Measurements from ENCODE around the gene PTPN6. TPM values are rescaled to one million over a fixed set of nuclear protein-coding genes. Genes with fewer than 3 reads are reported as not detected.

The PTPN6 gene
- total RNA-seq, 1 donor from 2014 or later = 70.2 TPM

DNA sequence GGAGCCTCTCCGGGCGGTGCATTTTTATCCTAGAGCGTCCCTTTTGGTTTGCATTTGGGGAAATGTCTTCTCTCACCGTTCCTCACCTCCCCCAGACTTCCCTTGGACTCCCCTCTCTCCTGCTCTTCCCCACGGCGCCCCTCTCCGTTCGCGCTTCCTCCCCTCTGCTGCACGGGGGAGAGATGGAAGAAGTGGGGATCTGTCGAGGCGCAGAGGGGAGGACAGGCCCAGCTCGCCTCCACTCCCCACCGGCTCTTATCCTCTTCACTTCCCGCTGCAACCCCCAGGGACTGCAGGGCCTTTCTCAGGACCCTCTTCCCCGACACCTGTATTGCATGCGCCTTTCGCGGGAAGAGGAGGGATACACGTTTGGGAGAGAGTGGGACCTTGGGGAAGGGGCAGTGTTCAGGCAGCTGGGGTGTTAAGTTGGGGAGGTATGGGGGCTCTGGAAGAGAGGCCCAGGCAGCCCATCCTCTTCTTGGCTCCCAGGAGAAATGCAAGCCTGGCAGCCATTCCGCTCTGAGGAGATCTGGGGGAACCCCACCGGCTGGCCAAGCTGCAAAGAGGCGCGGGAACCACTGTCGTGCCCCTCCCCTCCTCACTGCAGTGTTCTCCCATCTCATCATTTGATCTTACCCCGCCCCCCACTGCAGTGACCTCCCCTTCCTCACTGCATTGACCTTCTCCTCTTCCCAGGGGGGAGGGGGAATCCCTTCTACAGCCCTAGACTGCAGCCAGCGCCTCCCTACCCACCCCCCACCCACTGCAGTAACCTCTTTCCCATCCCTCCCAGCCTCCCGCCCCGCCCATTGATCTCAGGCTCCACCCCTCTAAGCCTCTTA lies 36.0 kb upstream of the PTPN6 start:
- DNase-seq (ENCODE audit: low spot score, unreplicated experiment) = no peak
- Mint-ChIP-seq H3K36me3 (ENCODE audit: insufficient read depth) (peaks cover 10% of the 10 kb centered on the region), H3K4me3 (ENCODE audit: low read depth) (peak overlapping the region; percentile 86), H3K4me1 (ENCODE audit: low read depth) (peaks cover 22% of the 10 kb centered on the region), H3K27ac (peak overlapping the region; percentile 85), H3K27me3 (peaks cover 29% of the 10 kb centered on the region), H3K9me3 (ENCODE audit: low read depth) (no peaks in the 10 kb centered on the region)
- TF ChIP-seq, protein P1, sequence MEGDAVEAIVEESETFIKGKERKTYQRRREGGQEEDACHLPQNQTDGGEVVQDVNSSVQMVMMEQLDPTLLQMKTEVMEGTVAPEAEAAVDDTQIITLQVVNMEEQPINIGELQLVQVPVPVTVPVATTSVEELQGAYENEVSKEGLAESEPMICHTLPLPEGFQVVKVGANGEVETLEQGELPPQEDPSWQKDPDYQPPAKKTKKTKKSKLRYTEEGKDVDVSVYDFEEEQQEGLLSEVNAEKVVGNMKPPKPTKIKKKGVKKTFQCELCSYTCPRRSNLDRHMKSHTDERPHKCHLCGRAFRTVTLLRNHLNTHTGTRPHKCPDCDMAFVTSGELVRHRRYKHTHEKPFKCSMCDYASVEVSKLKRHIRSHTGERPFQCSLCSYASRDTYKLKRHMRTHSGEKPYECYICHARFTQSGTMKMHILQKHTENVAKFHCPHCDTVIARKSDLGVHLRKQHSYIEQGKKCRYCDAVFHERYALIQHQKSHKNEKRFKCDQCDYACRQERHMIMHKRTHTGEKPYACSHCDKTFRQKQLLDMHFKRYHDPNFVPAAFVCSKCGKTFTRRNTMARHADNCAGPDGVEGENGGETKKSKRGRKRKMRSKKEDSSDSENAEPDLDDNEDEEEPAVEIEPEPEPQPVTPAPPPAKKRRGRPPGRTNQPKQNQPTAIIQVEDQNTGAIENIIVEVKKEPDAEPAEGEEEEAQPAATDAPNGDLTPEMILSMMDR (IDR thresholded peaks at IDR 0.05; ENCODE audit: unreplicated experiment) = no peak

DNA sequence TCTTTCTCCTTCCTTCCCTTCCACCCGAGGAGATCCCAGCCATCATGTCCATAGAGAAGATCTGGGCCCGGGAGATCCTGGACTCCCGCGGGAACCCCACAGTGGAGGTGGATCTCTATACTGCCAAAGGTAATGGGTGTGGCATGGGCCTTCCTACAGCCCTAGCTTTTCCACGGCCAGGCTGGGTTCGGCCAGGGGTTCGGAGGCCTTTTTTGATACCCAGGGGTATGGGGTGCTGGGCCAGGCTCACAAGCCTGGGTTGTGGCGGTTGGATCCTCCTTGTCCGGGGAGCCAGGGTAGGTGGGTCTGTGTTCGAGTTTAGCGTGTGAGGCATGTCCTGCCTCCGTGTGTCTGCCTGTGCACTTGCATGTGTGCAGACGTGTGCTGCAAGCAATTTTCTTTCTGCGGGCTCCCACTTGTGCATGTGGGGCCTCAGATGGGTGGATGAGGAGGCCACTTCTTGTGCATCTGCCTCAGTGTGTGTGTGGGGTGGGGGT lies 35.3 kb upstream of the PTPN6 start:
- Mint-ChIP-seq H3K9me3 (ENCODE audit: low read depth) (no peaks in the 10 kb centered on the region), H3K4me3 (ENCODE audit: low read depth) (peak overlapping the region; percentile 86), H3K36me3 (ENCODE audit: insufficient read depth) (peaks cover 10% of the 10 kb centered on the region), H3K27me3 (peaks cover 28% of the 10 kb centered on the region), H3K4me1 (ENCODE audit: low read depth) (peaks cover 22% of the 10 kb centered on the region), H3K27ac (no peak overlapping the region)
- no peak for DNase-seq (ENCODE audit: low spot score, unreplicated experiment)
- TF ChIP-seq, protein P1 (IDR thresholded peaks at IDR 0.05; ENCODE audit: unreplicated experiment) = no peak

DNA sequence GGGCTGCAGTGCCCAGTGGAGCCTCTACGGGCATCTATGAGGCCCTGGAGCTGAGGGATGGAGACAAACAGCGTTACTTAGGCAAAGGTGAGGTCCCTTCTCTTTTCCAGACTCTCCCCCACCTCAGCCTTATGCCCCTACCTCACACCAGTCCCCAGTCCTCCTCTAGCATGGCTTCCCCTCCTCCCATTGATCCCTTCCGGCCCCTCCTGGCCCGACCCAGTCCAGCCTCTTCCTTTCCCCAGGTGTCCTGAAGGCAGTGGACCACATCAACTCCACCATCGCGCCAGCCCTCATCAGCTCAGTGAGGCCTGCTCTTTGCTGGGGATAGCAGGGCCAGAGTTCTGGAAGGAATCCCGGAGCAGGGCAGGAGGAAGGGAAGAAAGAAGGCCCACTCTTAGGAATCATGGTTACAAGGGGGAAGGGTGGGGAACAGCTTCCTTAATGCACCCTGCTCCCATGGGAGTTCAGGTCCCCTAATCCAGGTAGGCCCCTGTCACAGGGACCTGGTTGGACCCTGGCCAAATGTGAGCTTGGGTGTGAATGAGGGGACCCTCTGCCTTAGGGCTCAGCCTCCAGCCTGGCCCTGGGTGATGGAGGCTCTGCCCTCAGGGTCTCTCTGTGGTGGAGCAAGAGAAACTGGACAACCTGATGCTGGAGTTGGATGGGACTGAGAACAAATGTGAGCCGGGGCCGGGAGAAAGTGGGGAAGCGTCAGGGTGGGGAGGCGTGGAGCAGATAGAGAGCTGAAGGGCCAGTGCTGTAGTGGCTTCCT lies 34.5 kb upstream of the PTPN6 start:
- H3K27ac Mint-ChIP-seq = no peak overlapping the region
- H3K4me3 Mint-ChIP-seq (ENCODE audit: low read depth) = peak overlapping the region; percentile 86
- DNase-seq (ENCODE audit: low spot score, unreplicated experiment) = no peak
- H3K9me3 Mint-ChIP-seq (ENCODE audit: low read depth) = no peaks in the 10 kb centered on the region
- TF ChIP-seq, protein P1 (IDR thresholded peaks at IDR 0.05; ENCODE audit: unreplicated experiment) = no peak
- H3K36me3 Mint-ChIP-seq (ENCODE audit: insufficient read depth) = peaks cover 10% of the 10 kb centered on the region
- peaks cover 22% of the 10 kb centered on the region for H3K4me1 Mint-ChIP-seq (ENCODE audit: low read depth)
- peaks cover 21% of the 10 kb centered on the region for H3K27me3 Mint-ChIP-seq

DNA sequence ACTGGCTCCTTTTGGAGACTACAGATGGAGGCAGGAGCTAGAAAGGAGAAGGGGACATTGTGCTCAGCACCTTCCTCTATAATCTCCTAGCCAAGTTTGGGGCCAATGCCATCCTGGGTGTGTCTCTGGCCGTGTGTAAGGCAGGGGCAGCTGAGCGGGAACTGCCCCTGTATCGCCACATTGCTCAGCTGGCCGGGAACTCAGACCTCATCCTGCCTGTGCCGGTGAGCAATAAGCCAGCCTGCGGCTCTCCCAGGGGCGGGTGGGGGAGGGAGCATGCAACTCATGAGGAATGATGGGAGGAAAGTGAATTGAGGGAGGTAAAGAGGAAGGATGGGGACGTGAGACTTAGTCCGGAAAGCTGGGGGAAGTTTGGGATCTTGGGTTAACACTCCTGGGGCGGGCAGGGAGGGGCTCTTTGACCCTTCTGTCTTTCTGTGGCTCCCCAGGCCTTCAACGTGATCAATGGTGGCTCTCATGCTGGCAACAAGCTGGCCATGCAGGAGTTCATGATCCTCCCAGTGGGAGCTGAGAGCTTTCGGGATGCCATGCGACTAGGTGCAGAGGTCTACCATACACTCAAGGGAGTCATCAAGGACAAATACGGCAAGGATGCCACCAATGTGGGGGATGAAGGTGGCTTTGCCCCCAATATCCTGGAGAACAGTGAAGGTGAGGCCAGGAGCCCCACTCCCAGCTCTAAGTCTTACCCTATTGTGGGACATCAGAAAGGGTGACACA lies 33.5 kb upstream of the PTPN6 start:
- H3K4me3 Mint-ChIP-seq (ENCODE audit: low read depth) = no peak overlapping the region
- H3K27ac Mint-ChIP-seq = no peak overlapping the region
- no peaks in the 10 kb centered on the region for H3K9me3 Mint-ChIP-seq (ENCODE audit: low read depth)
- H3K36me3 Mint-ChIP-seq (ENCODE audit: insufficient read depth) = peaks cover 10% of the 10 kb centered on the region
- DNase-seq (ENCODE audit: low spot score, unreplicated experiment) = no peak
- peaks cover 22% of the 10 kb centered on the region for H3K4me1 Mint-ChIP-seq (ENCODE audit: low read depth)
- peaks cover 20% of the 10 kb centered on the region for H3K27me3 Mint-ChIP-seq
- TF ChIP-seq, protein P1 (IDR thresholded peaks at IDR 0.05; ENCODE audit: unreplicated experiment) = no peak

DNA sequence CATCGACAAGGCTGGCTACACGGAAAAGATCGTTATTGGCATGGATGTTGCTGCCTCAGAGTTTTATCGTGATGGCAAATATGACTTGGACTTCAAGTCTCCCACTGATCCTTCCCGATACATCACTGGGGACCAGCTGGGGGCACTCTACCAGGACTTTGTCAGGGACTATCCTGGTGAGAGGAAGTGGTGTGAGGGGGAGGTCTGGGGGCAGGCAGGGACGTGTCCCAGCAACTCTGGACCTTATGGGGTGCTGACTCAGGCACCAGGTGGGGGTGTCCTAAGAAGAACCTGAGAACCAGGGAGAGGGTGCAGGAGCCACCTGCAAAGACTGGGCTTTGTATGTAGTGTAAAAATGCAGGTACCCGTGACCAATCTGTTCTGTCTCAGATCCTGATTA lies 31.6 kb upstream of the PTPN6 start:
- DNase-seq (ENCODE audit: low spot score, unreplicated experiment) = no peak
- Mint-ChIP-seq H3K4me3 (ENCODE audit: low read depth) (no peak overlapping the region), H3K27me3 (peaks cover 7% of the 10 kb centered on the region), H3K9me3 (ENCODE audit: low read depth) (no peaks in the 10 kb centered on the region), H3K36me3 (ENCODE audit: insufficient read depth) (peaks cover 12% of the 10 kb centered on the region), H3K4me1 (ENCODE audit: low read depth) (peaks cover 18% of the 10 kb centered on the region), H3K27ac (no peak overlapping the region)
- TF ChIP-seq, protein P1 (IDR thresholded peaks at IDR 0.05; ENCODE audit: unreplicated experiment) = no peak
